ENCODE data around the gene HMBS.
"Not testable (repeated sequence)": the region's sequence is repeated elsewhere in the genome, so short reads cannot be mapped to it uniquely, and the experiment has no call there.

The HMBS gene

DNA sequence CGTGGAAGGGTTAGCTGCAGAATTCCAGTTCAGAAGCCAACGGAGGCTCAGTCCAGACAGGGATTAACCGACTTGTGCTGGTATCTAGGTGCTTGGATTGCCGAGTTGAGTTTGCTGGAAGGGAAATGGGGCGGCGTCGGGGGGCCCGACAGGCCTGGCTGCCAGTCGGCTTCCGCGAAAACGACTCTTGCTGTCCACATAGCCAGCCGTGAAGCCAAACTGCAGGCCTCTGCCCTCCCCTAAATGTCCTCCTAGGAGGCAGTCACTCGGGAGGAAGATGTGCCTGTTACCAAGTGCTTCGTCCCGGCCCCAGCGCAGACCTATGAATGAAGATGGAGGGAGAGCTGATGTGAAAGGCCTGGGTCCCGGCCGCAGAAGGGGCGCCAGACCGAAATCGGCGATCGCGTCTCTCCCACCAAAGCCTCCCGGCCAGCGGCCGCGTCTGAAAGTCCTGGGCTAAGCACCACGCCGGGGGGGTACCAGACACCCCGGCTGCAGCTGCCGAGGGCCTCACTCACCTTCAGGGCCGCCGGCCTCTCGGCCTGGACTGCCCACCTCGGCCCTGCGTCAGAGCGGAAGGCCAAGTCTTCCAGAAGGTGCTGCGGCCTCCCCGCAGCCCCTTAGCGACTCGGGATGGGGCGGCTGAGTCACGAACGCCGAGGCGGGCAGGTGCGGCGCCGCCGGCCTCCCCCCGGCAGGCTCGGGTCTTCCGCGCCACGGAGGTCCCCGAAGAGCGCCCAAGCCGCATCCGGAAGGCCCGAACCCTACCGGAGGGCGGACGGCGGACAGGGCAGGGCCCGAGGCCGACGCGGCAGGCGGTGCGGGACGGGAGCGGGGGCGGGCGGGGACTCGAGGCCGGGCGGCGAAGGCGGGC, 9.5 kb downstream of the HMBS start:
- peak overlapping the region; percentile 92 for H3K4me3 ChIP-seq (ENCODE audit: low read depth, low read length)
- peaks cover 7% of the 10 kb centered on the region for H3K4me1 ChIP-seq (ENCODE audit: control insufficient read depth, insufficient read depth, low read length)
- H3K36me3 ChIP-seq (ENCODE audit: control insufficient read depth, insufficient read depth, low read length), result peaks cover 20% of the 10 kb centered on the region
- no peaks in the 10 kb centered on the region for H3K27me3 ChIP-seq (ENCODE audit: control insufficient read depth, insufficient read depth, low read length)
- no peaks in the 10 kb centered on the region for H3K9me3 ChIP-seq (ENCODE audit: control insufficient read depth, insufficient read depth, low read length)
- peak overlapping the region; percentile 99 for H3K9ac ChIP-seq (ENCODE audit: low read depth, low read length)

DNA sequence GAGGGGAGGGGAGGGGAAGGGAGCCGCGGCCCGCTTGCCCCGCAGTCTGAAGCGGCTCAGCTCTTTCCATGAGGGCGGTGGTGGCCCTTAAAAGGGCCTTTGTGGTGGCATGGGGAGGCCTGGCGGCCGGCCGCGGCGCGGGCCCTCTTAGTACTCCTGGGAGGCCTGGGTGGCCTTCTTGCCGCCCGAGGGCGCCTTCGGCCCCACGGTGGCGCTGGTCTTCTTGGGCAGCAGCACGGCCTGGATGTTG, 10.1 kb downstream of the HMBS start:
- Histone ChIP-seq H3K4me1 (ENCODE audit: control insufficient read depth, insufficient read depth, low read length) (peaks cover 7% of the 10 kb centered on the region), H3K36me3 (ENCODE audit: control insufficient read depth, insufficient read depth, low read length) (peaks cover 20% of the 10 kb centered on the region), H3K9me3 (ENCODE audit: control insufficient read depth, insufficient read depth, low read length) (no peaks in the 10 kb centered on the region), H3K9ac (ENCODE audit: low read depth, low read length) (peak overlapping the region; percentile 99), H3K27me3 (ENCODE audit: control insufficient read depth, insufficient read depth, low read length) (no peaks in the 10 kb centered on the region), H3K4me3 (ENCODE audit: low read depth, low read length) (peak overlapping the region; percentile 92)

- Histone ChIP-seq H3K4me1 (ENCODE audit: control insufficient read depth, insufficient read depth, low read length) (peaks cover 7% of the 10 kb centered on the region), H3K9me3 (ENCODE audit: control insufficient read depth, insufficient read depth, low read length) (no peaks in the 10 kb centered on the region), H3K9ac (ENCODE audit: low read depth, low read length) (peak overlapping the region; percentile 99), H3K4me3 (ENCODE audit: low read depth, low read length) (peak overlapping the region; percentile 92), H3K27me3 (ENCODE audit: control insufficient read depth, insufficient read depth, low read length) (no peaks in the 10 kb centered on the region), H3K36me3 (ENCODE audit: control insufficient read depth, insufficient read depth, low read length) (peaks cover 20% of the 10 kb centered on the region)
These were observed 10.6 kb downstream of the HMBS start for GRCh38 chr11:119095066-119095880.

- no peaks in the 10 kb centered on the region for H3K9me3 ChIP-seq (ENCODE audit: control insufficient read depth, insufficient read depth, low read length)
- H3K36me3 ChIP-seq (ENCODE audit: control insufficient read depth, insufficient read depth, low read length), result peaks cover 10% of the 10 kb centered on the region
- no peak overlapping the region for H3K4me3 ChIP-seq (ENCODE audit: low read depth, low read length)
- H3K27me3 ChIP-seq (ENCODE audit: control insufficient read depth, insufficient read depth, low read length), result no peaks in the 10 kb centered on the region
- peaks cover 6% of the 10 kb centered on the region for H3K4me1 ChIP-seq (ENCODE audit: control insufficient read depth, insufficient read depth, low read length)
- no peak overlapping the region for H3K9ac ChIP-seq (ENCODE audit: low read depth, low read length)
These were observed 15.0 kb downstream of the HMBS start for GRCh38 chr11:119099711-119100110.

DNA sequence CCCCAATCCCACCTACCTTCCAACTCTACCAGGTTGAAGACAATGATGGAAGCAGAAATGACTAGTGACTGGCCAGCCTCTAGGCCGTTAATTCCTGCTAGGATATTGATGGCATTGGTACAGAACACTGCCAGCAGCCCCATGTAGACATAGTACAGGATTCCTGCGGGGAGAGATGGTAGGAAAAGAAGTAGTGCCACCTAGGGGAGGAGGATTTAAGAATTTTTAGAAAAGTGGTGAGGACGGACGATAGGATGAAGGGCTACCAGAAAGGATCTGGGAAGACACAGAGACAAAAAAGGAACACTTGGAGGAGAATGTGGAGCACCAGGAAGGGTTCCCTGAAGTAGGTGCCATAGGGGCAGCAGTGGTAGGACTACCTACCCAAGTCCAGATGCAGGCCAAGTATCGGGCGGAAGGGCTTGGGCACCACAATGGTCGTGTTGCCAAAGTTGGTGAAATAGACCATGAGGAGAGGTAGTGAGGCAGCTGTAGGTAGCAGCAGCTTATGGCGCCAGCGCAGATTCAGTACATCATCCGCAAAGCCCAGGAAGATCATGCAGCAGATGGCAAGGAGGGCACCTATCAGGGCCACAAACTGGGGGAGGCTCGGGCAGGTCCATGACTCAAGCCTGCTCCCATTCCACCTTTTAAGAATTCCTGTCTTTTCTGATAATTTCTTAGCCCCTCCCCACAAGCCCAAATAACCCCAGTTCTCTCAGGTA, 15.7 kb downstream of the HMBS start:
- H3K27me3 ChIP-seq (ENCODE audit: control insufficient read depth, insufficient read depth, low read length), result no peaks in the 10 kb centered on the region
- H3K9me3 ChIP-seq (ENCODE audit: control insufficient read depth, insufficient read depth, low read length), result no peaks in the 10 kb centered on the region

GRCh38 chr11:119100994-119101758, 16.5 kb downstream of the HMBS start:
- Histone ChIP-seq H3K27me3 (ENCODE audit: control insufficient read depth, insufficient read depth, low read length) (no peaks in the 10 kb centered on the region), H3K36me3 (ENCODE audit: control insufficient read depth, insufficient read depth, low read length) (peaks cover 10% of the 10 kb centered on the region), H3K9ac (ENCODE audit: low read depth, low read length) (peak overlapping the region; percentile 71), H3K9me3 (ENCODE audit: control insufficient read depth, insufficient read depth, low read length) (no peaks in the 10 kb centered on the region), H3K4me3 (ENCODE audit: low read depth, low read length) (peak overlapping the region; percentile 80), H3K4me1 (ENCODE audit: control insufficient read depth, insufficient read depth, low read length) (peaks cover 7% of the 10 kb centered on the region)

More for the DNA sequence above, 15.7 kb downstream of the HMBS start:
- H3K9ac ChIP-seq (ENCODE audit: low read depth, low read length), result peak overlapping the region; percentile 16
- H3K4me1 ChIP-seq (ENCODE audit: control insufficient read depth, insufficient read depth, low read length), result peaks cover 6% of the 10 kb centered on the region
- peak overlapping the region; percentile 80 for H3K4me3 ChIP-seq (ENCODE audit: low read depth, low read length)
- peaks cover 10% of the 10 kb centered on the region for H3K36me3 ChIP-seq (ENCODE audit: control insufficient read depth, insufficient read depth, low read length)

DNA sequence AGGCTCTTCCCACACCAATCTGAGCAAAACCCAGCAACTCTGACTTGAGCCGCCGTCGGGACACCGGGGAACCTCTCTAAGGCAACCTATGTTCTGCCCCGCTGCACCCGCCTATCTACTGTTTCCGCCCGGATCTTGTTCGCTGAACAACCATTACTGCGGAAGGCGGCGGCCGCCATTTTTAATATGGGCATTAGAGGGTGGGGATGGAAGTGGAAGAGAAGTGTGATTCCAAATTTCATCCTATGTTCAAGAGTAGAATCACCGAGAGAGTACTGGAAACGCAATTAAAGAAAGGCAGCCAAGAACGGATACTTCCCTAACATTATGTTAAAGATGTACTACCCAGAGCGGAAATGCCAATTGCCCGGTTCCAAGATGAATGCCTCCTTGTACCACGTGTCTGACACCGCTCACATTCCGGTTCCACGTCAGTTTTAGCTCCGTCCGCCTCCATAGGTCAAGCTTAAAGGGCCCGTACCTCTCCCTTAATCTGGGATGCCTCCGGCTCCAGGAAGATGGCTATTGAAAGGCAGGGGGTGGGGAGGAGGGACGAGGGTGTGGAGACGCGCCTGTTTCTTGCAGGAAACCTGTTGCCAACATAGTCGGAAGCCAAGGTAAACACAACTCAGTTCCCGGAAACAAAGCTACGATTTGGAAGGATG, 17.2 kb downstream of the HMBS start, which contains the start of gene DPAGT1:
Gene DPAGT1 (minus strand): TSS at position 95 of the 665 bp plus-strand sequence. CDS start 198 bp downstream, outside the sequence.
- peak within 1 kb of the TSS; percentile 92 for H3K9ac ChIP-seq (ENCODE audit: low read depth, low read length)
- peaks cover 12% of the 10 kb centered on the region for H3K4me1 ChIP-seq (ENCODE audit: control insufficient read depth, insufficient read depth, low read length)
- peak within 1 kb of the TSS; percentile 80 for H3K4me3 ChIP-seq (ENCODE audit: low read depth, low read length)
- no peaks in the 10 kb centered on the region for H3K27me3 ChIP-seq (ENCODE audit: control insufficient read depth, insufficient read depth, low read length)
- peaks cover 10% of the 10 kb centered on the region for H3K36me3 ChIP-seq (ENCODE audit: control insufficient read depth, insufficient read depth, low read length)
- H3K9me3 ChIP-seq (ENCODE audit: control insufficient read depth, insufficient read depth, low read length), result no peaks in the 10 kb centered on the region

DNA sequence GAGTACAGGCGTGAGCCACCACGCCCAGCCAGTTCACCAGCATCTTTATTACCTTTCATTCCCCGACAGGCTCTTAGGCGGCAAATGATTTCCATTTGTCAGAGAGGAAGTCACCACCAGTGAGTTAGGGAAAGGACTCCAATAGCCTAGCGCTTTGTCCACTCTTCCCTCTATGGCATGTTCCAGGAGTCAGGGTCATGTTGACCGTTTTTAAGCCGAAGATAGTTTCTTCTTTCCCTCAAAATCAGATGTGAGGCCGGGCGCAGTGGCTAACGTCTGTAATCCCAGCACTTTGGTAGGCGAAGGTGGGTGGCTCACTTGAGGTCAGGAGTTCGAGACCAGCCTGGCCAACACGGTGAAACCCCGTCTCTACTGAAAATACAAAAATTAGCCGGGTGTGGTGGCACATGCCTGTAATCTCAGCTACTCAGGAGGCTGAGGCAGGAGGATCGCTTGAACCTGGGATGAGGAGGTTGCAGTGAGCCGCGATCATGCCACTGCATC, 18.5 kb downstream of the HMBS start:
- Histone ChIP-seq H3K4me3 (ENCODE audit: low read depth, low read length) (peak overlapping the region; percentile 33), H3K4me1 (ENCODE audit: control insufficient read depth, insufficient read depth, low read length) (peaks cover 12% of the 10 kb centered on the region)
- not testable (repeated sequence) for H3K9ac ChIP-seq (ENCODE audit: low read depth, low read length); H3K9me3 ChIP-seq (ENCODE audit: control insufficient read depth, insufficient read depth, low read length); H3K27me3 ChIP-seq (ENCODE audit: control insufficient read depth, insufficient read depth, low read length); H3K36me3 ChIP-seq (ENCODE audit: control insufficient read depth, insufficient read depth, low read length)

DNA sequence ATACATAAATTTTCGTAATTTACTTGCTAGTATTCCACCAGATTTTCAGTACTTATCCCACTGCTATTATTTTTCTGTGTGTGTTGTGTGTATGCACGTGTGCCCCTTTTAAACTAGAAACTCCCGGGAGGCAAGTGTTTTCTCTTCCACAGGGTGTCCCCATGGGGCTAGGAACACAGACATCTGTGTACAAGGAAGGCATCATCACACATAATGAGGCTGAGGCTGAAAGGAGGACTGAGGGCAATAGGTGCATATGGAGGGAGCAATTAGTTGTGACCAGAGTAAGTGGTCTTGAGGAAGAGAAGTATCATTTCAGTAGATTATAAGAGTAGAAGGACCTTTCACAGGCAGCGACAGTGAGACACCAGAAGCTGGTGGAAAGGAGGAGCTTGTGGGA, 19.1 kb downstream of the HMBS start:
- Histone ChIP-seq H3K27me3 (ENCODE audit: control insufficient read depth, insufficient read depth, low read length) (peaks cover 10% of the 10 kb centered on the region), H3K9me3 (ENCODE audit: control insufficient read depth, insufficient read depth, low read length) (no peaks in the 10 kb centered on the region), H3K9ac (ENCODE audit: low read depth, low read length) (no peak overlapping the region), H3K4me1 (ENCODE audit: control insufficient read depth, insufficient read depth, low read length) (peaks cover 16% of the 10 kb centered on the region), H3K4me3 (ENCODE audit: low read depth, low read length) (no peak overlapping the region), H3K36me3 (ENCODE audit: control insufficient read depth, insufficient read depth, low read length) (no peaks in the 10 kb centered on the region)

GRCh38 chr11:119106564-119107537, 22.2 kb downstream of the HMBS start, which contains the start of gene C2CD2L:
C2CD2L (plus strand) TSS chr11:119107344; CDS start chr11:119107742, 398 bp downstream.
- H3K36me3 ChIP-seq (ENCODE audit: control insufficient read depth, insufficient read depth, low read length), result no peaks in the 10 kb centered on the region
- H3K4me1 ChIP-seq (ENCODE audit: control insufficient read depth, insufficient read depth, low read length), result peaks cover 12% of the 10 kb centered on the region
- H3K27me3 ChIP-seq (ENCODE audit: control insufficient read depth, insufficient read depth, low read length), result peaks cover 16% of the 10 kb centered on the region
- H3K9me3 ChIP-seq (ENCODE audit: control insufficient read depth, insufficient read depth, low read length), result no peaks in the 10 kb centered on the region
- H3K4me3 ChIP-seq (ENCODE audit: low read depth, low read length), result peak within 1 kb of the TSS; percentile 72
- peak within 1 kb of the TSS; percentile 16 for H3K9ac ChIP-seq (ENCODE audit: low read depth, low read length)

Measured in iPS-15b (cell line).